Measurements from ENCODE around the gene PRR5. TPM values are rescaled to one million over a fixed set of nuclear protein-coding genes. Genes with fewer than 3 reads are reported as not detected.
"Not testable (repeated sequence)": the region's sequence is repeated elsewhere in the genome, so short reads cannot be mapped to it uniquely, and the experiment has no call there.

The PRR5 gene
- total and polyA plus RNA-seq, 7 donors, result 7.9 to 35.6 (median 12.7) TPM

DNA sequence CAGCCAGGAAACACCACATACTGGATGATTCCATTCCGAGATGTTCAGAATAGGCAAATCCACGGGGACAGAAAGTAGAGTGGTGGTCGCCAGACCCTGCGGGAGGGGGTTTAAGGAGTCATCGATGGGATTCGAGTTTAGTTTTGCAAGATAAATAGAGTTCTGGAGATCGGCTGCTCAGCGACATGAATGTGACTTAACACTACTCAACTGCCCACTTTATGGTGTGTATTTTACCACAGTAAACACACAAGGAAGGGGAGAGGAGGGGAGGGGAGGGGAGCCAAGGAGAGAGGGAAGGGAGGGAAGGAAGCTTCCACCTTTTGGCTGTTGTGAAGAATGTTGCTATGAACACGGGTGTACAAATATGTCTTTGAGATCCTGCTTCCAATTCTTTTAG lies 39.9 kb downstream of the PRR5 start:
- H3K4me1 ChIP-seq, result peaks cover 0 to 3% (median 0%) of the 10 kb centered on the region in 4 donors
- H3K4me3 ChIP-seq, result no peak overlapping the region
- intact Hi-C loops (cut with DNase I), result no loop called here
- 14 to 49% methylated on average over 9 of the region's 9 CpGs for WGBS, 2 donors
- H3K27me3 ChIP-seq, result peaks cover 0 to 62% (median 13%) of the 10 kb centered on the region in 3 donors
- TF ChIP-seq EP300 (IDR thresholded peaks at IDR 0.05) (no peak), POLR2AphosphoS5 (IDR thresholded peaks at IDR 0.05) (no peak), POLR2A (IDR thresholded peaks at IDR 0.05) (no peak)
- TF ChIP-seq, protein P1, sequence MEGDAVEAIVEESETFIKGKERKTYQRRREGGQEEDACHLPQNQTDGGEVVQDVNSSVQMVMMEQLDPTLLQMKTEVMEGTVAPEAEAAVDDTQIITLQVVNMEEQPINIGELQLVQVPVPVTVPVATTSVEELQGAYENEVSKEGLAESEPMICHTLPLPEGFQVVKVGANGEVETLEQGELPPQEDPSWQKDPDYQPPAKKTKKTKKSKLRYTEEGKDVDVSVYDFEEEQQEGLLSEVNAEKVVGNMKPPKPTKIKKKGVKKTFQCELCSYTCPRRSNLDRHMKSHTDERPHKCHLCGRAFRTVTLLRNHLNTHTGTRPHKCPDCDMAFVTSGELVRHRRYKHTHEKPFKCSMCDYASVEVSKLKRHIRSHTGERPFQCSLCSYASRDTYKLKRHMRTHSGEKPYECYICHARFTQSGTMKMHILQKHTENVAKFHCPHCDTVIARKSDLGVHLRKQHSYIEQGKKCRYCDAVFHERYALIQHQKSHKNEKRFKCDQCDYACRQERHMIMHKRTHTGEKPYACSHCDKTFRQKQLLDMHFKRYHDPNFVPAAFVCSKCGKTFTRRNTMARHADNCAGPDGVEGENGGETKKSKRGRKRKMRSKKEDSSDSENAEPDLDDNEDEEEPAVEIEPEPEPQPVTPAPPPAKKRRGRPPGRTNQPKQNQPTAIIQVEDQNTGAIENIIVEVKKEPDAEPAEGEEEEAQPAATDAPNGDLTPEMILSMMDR (IDR thresholded peaks at IDR 0.05), result no peak
- H3K27ac ChIP-seq, result no peak overlapping the region
- H3K9me3 ChIP-seq, result no peaks in the 10 kb centered on the region
- no peaks in the 10 kb centered on the region for H3K36me3 ChIP-seq
- no peak for DNase-seq

DNA sequence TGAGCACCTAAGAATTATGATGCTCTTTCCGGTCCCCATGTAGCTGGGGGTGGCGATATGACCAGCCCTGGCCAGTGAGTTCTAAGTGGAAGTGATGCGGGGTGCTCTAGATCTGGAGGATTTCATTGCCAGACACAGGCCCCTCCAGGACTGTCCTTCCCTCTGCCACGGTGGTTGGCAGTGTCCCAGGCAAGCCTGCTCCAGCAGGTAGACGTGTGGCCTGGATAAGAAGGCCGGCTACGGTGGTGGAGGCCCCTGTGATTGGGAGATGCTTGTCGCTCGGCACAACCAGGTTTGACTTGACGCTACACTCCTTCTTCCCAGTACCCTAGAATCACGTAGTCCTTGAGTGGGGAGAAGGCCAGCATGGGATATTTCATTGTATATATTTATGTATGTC lies 41.2 kb downstream of the PRR5 start:
- no peak for DNase-seq
- H3K27me3 ChIP-seq, result peaks cover 0 to 55% (median 12%) of the 10 kb centered on the region in 3 donors
- no peak overlapping the region for H3K4me3 ChIP-seq
- intact Hi-C loops (cut with DNase I), result no loop called here
- WGBS, 2 donors, result 72 to 84% methylated on average over 11 of the region's 11 CpGs
- no peaks in the 10 kb centered on the region for H3K36me3 ChIP-seq
- H3K9me3 ChIP-seq, result no peaks in the 10 kb centered on the region
- H3K27ac ChIP-seq, result no peak overlapping the region
- peaks cover 0 to 3% (median 0%) of the 10 kb centered on the region in 4 donors for H3K4me1 ChIP-seq
- no peak for TF ChIP-seq EP300 (IDR thresholded peaks at IDR 0.05)
- TF ChIP-seq, protein P1 (IDR thresholded peaks at IDR 0.05), result no peak
- no peak for TF ChIP-seq POLR2AphosphoS5 (IDR thresholded peaks at IDR 0.05)
- TF ChIP-seq POLR2A (IDR thresholded peaks at IDR 0.05), result no peak

DNA sequence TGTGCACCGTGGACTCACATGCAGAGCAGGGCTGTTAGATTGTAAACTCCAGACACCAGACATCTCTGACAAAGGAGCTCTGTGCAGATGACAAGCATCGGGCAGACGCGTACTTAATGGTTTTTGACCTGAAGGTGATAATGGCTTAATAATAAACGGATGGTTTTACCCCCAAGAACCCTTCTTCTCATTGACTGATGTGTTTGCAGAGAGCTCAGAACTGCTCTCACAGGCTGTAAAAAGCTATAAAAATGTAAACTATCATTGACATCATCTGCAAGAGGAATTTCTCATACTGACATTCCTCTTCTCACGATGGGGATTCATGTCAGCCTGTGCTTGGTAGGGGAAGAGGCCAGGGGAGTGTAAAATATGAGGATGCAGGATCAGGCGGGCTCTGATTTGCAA lies 41.8 kb downstream of the PRR5 start:
- intact Hi-C loops (cut with DNase I), result no loop called here
- WGBS, 2 donors, result 16 to 43% methylated on average over 7 of the region's 7 CpGs
- Histone ChIP-seq H3K27me3 (peaks cover 0 to 55% (median 12%) of the 10 kb centered on the region in 3 donors), H3K36me3 (no peaks in the 10 kb centered on the region), H3K27ac (no peak overlapping the region), H3K9me3 (no peaks in the 10 kb centered on the region), H3K4me3 (no peak overlapping the region), H3K4me1 (peaks cover 0 to 3% (median 0%) of the 10 kb centered on the region in 4 donors)
- TF ChIP-seq EP300 (IDR thresholded peaks at IDR 0.05), result no peak
- no peak for TF ChIP-seq POLR2AphosphoS5 (IDR thresholded peaks at IDR 0.05)
- no peak for TF ChIP-seq POLR2A (IDR thresholded peaks at IDR 0.05)
- TF ChIP-seq, protein P1 (IDR thresholded peaks at IDR 0.05), result no peak
- DNase-seq, result no peak

DNA sequence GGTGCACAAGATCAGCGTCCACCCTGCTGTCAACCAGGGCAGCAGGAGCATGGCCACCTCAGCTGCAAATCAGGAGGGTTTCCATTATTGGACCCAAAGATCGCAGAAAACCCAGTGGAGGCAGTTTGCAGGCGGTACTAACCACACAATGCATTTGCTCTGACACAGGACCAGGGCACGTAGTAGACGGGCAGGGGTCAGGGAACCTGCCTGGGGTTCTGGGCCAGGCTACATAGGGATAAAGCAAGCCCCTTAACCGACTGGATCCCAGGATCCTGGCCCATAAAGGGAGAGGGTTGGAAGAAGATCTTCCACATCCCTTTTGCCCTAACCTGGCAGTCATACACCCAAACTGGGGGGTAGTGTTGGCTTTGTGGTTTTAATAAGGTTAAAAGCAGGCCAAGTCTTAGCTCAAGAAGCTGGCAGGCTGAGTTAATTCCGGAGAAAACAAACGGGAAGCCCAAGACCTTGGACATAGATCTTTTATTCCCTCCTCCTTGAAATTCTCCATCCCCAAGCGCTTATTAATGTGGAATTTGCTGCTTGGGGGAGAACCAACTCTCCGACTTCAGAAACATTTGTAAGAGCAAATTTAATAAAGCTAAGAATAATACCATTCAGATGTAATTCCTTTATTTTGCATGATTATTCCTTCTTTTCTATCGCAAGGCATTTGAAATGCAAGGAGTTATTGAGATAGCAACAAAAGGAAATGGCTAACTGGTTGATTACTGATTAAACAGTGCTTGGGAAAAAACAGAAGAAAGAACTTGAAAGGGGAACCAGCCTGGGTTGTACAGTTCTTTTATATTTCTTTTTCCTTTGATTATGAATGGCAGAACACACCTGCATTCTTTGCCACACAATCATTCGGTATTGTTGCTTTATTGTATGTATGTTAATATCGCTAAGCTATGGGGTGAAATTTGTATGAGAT lies 44.1 kb downstream of the PRR5 start:
- WGBS, 2 donors, result 21 to 51% methylated on average over 13 of the region's 13 CpGs
- Histone ChIP-seq H3K27me3 (peaks cover 0 to 57% (median 21%) of the 10 kb centered on the region in 3 donors), H3K27ac (no peak overlapping the region), H3K9me3 (no peaks in the 10 kb centered on the region), H3K36me3 (no peaks in the 10 kb centered on the region), H3K4me3 (no peak overlapping the region), H3K4me1 (peaks cover 0 to 3% (median 0%) of the 10 kb centered on the region in 4 donors)
- DNase-seq, result no peak
- TF ChIP-seq, protein P1 (IDR thresholded peaks at IDR 0.05), result no peak
- TF ChIP-seq POLR2A (IDR thresholded peaks at IDR 0.05), result no peak
- TF ChIP-seq EP300 (IDR thresholded peaks at IDR 0.05), result no peak
- no peak for TF ChIP-seq POLR2AphosphoS5 (IDR thresholded peaks at IDR 0.05)
- intact Hi-C loops (cut with DNase I), result no loop called here

DNA sequence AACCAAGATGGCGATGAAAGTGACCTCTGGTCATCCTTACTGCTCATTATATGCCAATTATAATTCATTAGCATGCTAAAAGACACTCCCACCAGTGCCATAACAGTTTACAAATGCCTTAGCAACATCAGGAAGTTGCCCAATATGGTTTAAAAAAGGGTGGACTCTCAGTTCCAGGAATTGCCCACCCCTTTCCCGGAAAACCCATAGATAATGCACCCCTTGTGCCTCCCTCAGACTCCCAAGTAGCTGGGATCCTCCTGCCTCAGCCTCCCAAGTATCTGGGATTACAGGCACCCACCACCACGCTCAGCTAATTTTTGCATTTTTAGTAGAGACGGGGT lies 45.8 kb downstream of the PRR5 start:
- H3K4me1 ChIP-seq; H3K9me3 ChIP-seq; DNase-seq; H3K36me3 ChIP-seq; H3K27ac ChIP-seq; H3K4me3 ChIP-seq; intact Hi-C loops (cut with DNase I): not testable (repeated sequence)
- 80 to 88% methylated on average over 4 of the region's 4 CpGs for WGBS, 2 donors
- H3K27me3 ChIP-seq, result peaks cover 7 to 71% (median 38%) of the 10 kb centered on the region in 3 donors
